ENCODE data around the gene SH3PXD2A. TPM values are rescaled to one million over a fixed set of nuclear protein-coding genes. Genes with fewer than 3 reads are reported as not detected.
"Not testable (repeated sequence)": the region's sequence is repeated elsewhere in the genome, so short reads cannot be mapped to it uniquely, and the experiment has no call there.

The SH3PXD2A gene
- total RNA-seq, 4 donors from 2014 or later: 26.5 to 56.9 (median 33.3) TPM

DNA sequence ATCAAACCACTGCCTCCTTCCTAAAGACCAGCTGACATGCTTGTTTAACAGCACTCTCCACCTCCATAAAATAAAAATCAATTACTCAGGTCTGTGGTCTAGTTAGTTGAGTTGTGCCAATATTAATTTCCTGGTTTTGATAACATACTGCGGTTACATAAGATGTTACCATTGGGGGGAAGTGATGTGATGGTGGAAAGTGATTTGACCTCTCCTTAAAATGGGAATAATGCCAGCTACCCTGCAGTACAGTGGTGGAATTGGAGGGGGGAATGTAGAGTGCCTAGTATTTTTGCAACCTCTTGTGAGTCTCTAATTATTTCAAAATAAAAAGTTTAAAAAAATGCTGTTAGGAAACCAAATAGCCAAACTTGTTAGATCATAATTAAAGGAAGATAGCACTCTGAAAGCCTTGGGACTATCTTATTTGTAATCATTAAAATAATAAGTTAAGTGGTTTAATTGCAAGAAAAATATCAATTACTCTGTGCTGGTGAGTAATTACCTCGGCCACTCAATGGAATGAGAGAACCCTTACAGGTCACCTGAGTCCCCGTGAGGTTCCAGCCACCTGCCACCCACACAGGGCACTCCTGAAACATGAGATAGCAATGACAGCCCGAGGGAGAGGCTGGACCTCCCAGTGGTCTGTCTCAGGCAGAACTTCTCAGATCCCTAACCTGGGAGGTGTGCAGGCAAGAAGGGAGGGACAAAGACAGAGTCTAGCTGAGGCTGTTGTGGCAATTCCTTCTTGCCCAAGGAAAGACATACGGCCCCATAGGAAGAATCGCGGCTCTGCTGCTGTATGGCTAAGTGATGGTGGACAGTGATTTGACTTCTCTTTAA is 94.1 kb downstream of the SH3PXD2A start:
- H3K4me3 ChIP-seq: no peak overlapping the region
- no peaks in the 10 kb centered on the region for H3K9me3 ChIP-seq
- in situ Hi-C loops (cut with MboI; ENCODE audit: low pct_ligation_motif_present in 1 of 4, low pct_unique_long_range_greater_than_20kb in 1 of 4, low sequenced_read_pairs in 3 of 4) (no loop called here), intact Hi-C loops (cut with DNase I; ENCODE audit: low total_unique reads) (no loop called here)
- no peak for DNase-seq
- peaks cover 18 to 51% (median 26%) of the 10 kb centered on the region in 4 donors for H3K4me1 ChIP-seq
- H3K27me3 ChIP-seq: no peaks in the 10 kb centered on the region
- H3K27ac ChIP-seq: peak overlapping the region in 1 of 4 donors; percentile 0
- H3K36me3 ChIP-seq: no peaks in the 10 kb centered on the region
- 87 to 92% methylated on average over 6 to 7 of the region's 7 CpGs for WGBS, 2 donors (ENCODE audit: low coverage in 1 of 2)
- TF ChIP-seq POLR2A (IDR thresholded peaks at IDR 0.05) (no peak), POLR2AphosphoS5 (IDR thresholded peaks at IDR 0.05) (no peak), EP300 (IDR thresholded peaks at IDR 0.05; ENCODE audit: low read depth) (no peak)
- TF ChIP-seq, protein P1, sequence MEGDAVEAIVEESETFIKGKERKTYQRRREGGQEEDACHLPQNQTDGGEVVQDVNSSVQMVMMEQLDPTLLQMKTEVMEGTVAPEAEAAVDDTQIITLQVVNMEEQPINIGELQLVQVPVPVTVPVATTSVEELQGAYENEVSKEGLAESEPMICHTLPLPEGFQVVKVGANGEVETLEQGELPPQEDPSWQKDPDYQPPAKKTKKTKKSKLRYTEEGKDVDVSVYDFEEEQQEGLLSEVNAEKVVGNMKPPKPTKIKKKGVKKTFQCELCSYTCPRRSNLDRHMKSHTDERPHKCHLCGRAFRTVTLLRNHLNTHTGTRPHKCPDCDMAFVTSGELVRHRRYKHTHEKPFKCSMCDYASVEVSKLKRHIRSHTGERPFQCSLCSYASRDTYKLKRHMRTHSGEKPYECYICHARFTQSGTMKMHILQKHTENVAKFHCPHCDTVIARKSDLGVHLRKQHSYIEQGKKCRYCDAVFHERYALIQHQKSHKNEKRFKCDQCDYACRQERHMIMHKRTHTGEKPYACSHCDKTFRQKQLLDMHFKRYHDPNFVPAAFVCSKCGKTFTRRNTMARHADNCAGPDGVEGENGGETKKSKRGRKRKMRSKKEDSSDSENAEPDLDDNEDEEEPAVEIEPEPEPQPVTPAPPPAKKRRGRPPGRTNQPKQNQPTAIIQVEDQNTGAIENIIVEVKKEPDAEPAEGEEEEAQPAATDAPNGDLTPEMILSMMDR (IDR thresholded peaks at IDR 0.05): no peak

DNA sequence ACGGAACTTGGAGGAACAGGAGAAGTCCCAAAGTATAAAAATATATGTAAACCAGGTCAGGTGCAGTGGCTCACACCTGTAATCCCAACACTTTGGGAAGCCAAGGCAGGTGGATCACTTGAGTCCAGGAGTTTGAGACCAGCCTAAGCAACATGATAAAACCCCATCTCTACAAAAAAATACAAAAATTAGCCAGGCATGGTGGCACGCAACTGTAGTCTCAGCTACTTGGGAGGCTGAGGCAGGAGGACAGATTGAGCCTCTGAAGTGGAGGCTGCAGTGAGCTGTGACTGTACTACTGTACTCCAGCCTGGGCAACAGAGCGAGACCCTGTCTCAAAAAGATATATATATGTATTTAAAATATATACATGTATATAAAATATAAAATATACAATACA is 95.1 kb downstream of the SH3PXD2A start:
- H3K9me3 ChIP-seq; intact Hi-C loops (cut with DNase I; ENCODE audit: low total_unique reads); DNase-seq; H3K4me3 ChIP-seq; in situ Hi-C loops (cut with MboI; ENCODE audit: low pct_ligation_motif_present in 1 of 4, low pct_unique_long_range_greater_than_20kb in 1 of 4, low sequenced_read_pairs in 3 of 4); H3K27me3 ChIP-seq; H3K36me3 ChIP-seq: not testable (repeated sequence)
- Histone ChIP-seq H3K27ac (peak overlapping the region; percentile 75 to 86 (median 79)), H3K4me1 (peaks cover 18 to 51% (median 26%) of the 10 kb centered on the region in 4 donors)
- 92 to 100% methylated on average over 2 to 3 of the region's 3 CpGs for WGBS, 2 donors (ENCODE audit: low coverage in 1 of 2)

DNA sequence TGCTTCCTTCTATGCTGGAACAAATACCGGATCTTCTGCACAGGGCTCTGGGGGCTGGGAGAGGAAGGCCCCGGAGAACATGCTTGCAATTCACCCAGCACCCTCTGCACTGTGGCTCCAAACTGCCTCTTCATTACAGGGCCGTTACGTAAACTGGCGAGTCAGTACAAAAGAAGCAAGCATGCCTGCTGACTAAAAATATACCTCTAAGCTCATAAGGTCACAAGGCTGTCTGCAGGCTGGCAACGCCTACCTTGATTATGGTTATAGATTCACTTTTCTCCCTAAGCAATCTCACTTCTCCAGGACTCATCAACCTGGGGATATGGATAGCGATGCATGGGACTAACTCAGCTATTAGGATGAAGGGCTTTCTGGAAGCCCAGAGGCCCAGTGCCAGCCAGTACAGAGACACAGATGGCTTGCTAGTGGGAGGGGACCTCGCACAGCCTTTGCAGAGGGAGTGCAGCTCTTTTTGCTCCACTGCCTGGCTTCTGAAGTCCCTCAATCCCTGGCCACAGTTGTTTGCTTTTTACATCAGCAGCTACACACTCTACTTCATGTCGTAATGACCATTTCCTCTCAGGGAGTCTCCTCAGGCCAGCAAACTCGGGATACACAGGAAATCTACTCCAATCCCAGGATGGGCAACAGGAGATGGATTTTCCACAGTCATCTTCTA is 96.1 kb downstream of the SH3PXD2A start:
- Histone ChIP-seq H3K36me3 (no peaks in the 10 kb centered on the region), H3K4me1 (peaks cover 18 to 51% (median 26%) of the 10 kb centered on the region in 4 donors), H3K4me3 (no peak overlapping the region), H3K9me3 (no peaks in the 10 kb centered on the region), H3K27me3 (no peaks in the 10 kb centered on the region), H3K27ac (peak overlapping the region; percentile 75 to 86 (median 79))
- DNase-seq: peak; percentile 57
- in situ Hi-C loops (cut with MboI; ENCODE audit: low pct_ligation_motif_present in 1 of 4, low pct_unique_long_range_greater_than_20kb in 1 of 4, low sequenced_read_pairs in 3 of 4) (no loop called here), intact Hi-C loops (cut with DNase I; ENCODE audit: low total_unique reads) (no loop called here)
- WGBS, 2 donors (ENCODE audit: low coverage in 1 of 2): 10 to 18% methylated on average over 2 to 10 of the region's 10 CpGs
- TF ChIP-seq POLR2AphosphoS5 (IDR thresholded peaks at IDR 0.05): peak; percentile 14 to 26 (median 22)
- no peak for TF ChIP-seq EP300 (IDR thresholded peaks at IDR 0.05; ENCODE audit: low read depth)
- no peak for TF ChIP-seq POLR2A (IDR thresholded peaks at IDR 0.05)
- TF ChIP-seq, protein P1 (IDR thresholded peaks at IDR 0.05): peak in 1 of 5 experiments; percentile 11

DNA sequence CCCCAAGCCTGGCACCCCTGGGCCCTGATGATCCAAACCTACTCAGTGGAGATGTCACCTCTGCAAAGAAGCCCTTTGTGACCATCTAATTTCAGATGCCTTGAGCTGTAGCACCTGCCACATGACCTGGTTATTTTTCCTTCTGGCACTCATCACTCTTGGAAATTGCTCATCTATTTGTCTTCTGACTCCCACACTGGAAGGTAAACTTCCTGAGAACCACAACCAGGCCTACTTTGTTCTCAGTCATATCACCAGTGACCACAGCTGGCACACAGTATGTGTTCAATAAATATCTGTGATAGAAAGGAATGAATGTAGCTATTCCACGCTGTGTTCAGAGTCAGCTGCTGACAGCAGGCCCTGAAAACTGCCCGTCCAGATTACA is 97.1 kb downstream of the SH3PXD2A start:
- TF ChIP-seq POLR2A (IDR thresholded peaks at IDR 0.05) (no peak), EP300 (IDR thresholded peaks at IDR 0.05; ENCODE audit: low read depth) (no peak), POLR2AphosphoS5 (IDR thresholded peaks at IDR 0.05) (no peak)
- TF ChIP-seq, protein P1 (IDR thresholded peaks at IDR 0.05): no peak
- Histone ChIP-seq H3K4me3 (no peak overlapping the region), H3K27ac (peak overlapping the region; percentile 75 to 86 (median 79)), H3K36me3 (no peaks in the 10 kb centered on the region), H3K9me3 (no peaks in the 10 kb centered on the region), H3K27me3 (no peaks in the 10 kb centered on the region), H3K4me1 (peaks cover 18 to 43% (median 25%) of the 10 kb centered on the region in 4 donors)
- intact Hi-C loops (cut with DNase I; ENCODE audit: low total_unique reads): no loop called here
- in situ Hi-C loops (cut with MboI; ENCODE audit: low pct_ligation_motif_present in 1 of 4, low pct_unique_long_range_greater_than_20kb in 1 of 4, low sequenced_read_pairs in 3 of 4): no loop called here
- DNase-seq: no peak
- 72 to 78% methylated on average over 2 of the region's 2 CpGs for WGBS, 2 donors (ENCODE audit: low coverage in 1 of 2)
